ENCODE measurements around the gene SLX9.

- TF ChIP-seq CTCF (IDR thresholded peaks at IDR 0.05) = no peak
- no peak for TF ChIP-seq POLR2A (IDR thresholded peaks at IDR 0.05)
Observed at GRCh38 chr21:44933199-44933917, 6.5 kb upstream of the SLX9 start.

Measured in right lobe of liver (tissue), 4 donors.